NT2/D1 (cell line): ENCODE data around the gene AQR.

Experiments
- DNase-seq: peaks from one replicate; pipeline ENCODE4 v3.0.0-alpha.2; 2011; ENCODE audit warnings: low read depth, low spot score
- H3K27me3 ChIP-seq: 2 replicates; pipeline ENCODE4 v1.6.0; 2011; ENCODE audit warnings: mild to moderate bottlenecking; ENCODE audit not compliant: insufficient read length, insufficient read depth
- H3K36me3 ChIP-seq: 2 replicates; pipeline ENCODE4 v1.6.1; 2011; ENCODE audit warnings: mild to moderate bottlenecking, low read length, mixed read lengths; ENCODE audit not compliant: insufficient read depth, insufficient read length
- H3K4me1 ChIP-seq: 2 replicates; pipeline ENCODE4 v1.5.1; 2011; ENCODE audit not compliant: insufficient read depth, insufficient read length
- H3K4me3 ChIP-seq: 2 replicates; pipeline ENCODE4 v1.5.1; 2011; ENCODE audit warnings: low read depth; ENCODE audit not compliant: insufficient read length
- H3K9ac ChIP-seq: 2 replicates; pipeline ENCODE4 v1.6.0; 2011; ENCODE audit warnings: low read depth; ENCODE audit not compliant: insufficient read length
- H3K9me3 ChIP-seq: 2 replicates; pipeline ENCODE4 v1.5.1; 2011; ENCODE audit warnings: mild to moderate bottlenecking, low read length; ENCODE audit not compliant: insufficient read depth
- SUZ12 ChIP-seq: IDR thresholded peaks from 2 replicates; pipeline ENCODE4 v1.6.1; 2011; ENCODE audit not compliant: insufficient read length, insufficient read depth; ENCODE audit errors: extremely low read depth
- YY1 ChIP-seq: IDR thresholded peaks from 2 replicates; pipeline ENCODE4 v1.6.1; 2011; ENCODE audit not compliant: insufficient read length, insufficient read depth
- ZNF274 ChIP-seq: IDR thresholded peaks from 2 replicates; pipeline ENCODE4 v1.6.1; 2011; ENCODE audit warnings: mild to moderate bottlenecking, low read depth, low read length

The AQR gene

GRCh38 chr15:34853001-34853758 is 116.4 kb downstream of the AQR start:
- TF ChIP-seq YY1, result no peak
- DNase-seq, result no peak
- Histone ChIP-seq H3K36me3 (peaks cover 26% of the 10 kb centered on the region), H3K9ac (no peak overlapping the region), H3K9me3 (no peaks in the 10 kb centered on the region), H3K4me1 (no peaks in the 10 kb centered on the region), H3K4me3 (no peak overlapping the region), H3K27me3 (no peaks in the 10 kb centered on the region)

- Histone ChIP-seq H3K9me3 (no peaks in the 10 kb centered on the region), H3K4me3 (no peak overlapping the region), H3K9ac (no peak overlapping the region), H3K27me3 (no peaks in the 10 kb centered on the region), H3K4me1 (no peaks in the 10 kb centered on the region), H3K36me3 (peaks cover 19% of the 10 kb centered on the region)
- TF ChIP-seq YY1, result no peak
- TF ChIP-seq SUZ12, result no peak
- no peak for TF ChIP-seq ZNF274
- no peak for DNase-seq
Observed at GRCh38 chr15:34851751-34852150, 117.8 kb downstream of the AQR start.

DNA sequence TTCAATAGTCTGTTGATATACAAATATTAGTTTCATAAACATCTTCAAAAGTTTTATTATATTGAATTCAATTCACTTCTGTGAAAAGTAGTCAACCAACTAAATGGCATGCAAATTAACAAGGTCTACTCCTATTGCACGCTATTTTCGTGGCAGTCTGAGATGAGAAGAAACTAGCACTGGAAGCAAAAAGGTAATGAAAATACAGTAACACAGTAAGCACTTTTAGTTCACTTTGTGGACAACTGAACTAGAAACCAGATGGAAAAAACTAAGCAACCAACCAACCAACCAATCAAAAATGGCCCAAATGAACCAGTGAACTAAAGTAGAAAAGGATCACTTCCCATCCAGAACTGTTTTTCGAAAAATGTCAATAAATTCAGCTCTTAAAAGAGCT is 118.5 kb downstream of the AQR start:
- no peak overlapping the region for H3K4me3 ChIP-seq
- H3K27me3 ChIP-seq, result no peaks in the 10 kb centered on the region
- DNase-seq, result no peak
- TF ChIP-seq ZNF274 (no peak), YY1 (no peak), SUZ12 (no peak)
- H3K4me1 ChIP-seq, result no peaks in the 10 kb centered on the region
- H3K9ac ChIP-seq, result no peak overlapping the region
- H3K36me3 ChIP-seq, result peaks cover 13% of the 10 kb centered on the region
- no peaks in the 10 kb centered on the region for H3K9me3 ChIP-seq

DNA sequence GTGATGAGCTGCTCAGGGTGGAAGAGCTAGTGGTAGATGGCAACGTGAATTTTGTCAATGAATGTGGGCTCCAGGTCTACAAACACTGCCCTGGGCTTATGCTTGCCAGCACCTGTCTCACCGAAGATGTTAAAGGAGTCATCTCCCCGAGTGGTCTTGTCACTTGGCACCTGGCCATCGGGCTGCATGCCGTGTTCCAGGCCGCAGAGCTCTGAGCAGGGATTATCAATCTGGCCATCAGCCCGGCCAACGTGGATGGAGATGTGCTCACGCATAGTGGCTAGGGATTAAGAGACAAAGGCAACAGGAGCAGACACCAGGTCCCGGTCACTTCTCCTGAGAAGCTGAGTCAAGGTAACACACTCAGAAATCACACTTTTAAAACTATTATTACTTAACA is 119.4 kb downstream of the AQR start:
- Histone ChIP-seq H3K27me3 (no peaks in the 10 kb centered on the region), H3K9me3 (no peaks in the 10 kb centered on the region), H3K9ac (no peak overlapping the region), H3K4me1 (no peaks in the 10 kb centered on the region), H3K36me3 (peaks cover 5% of the 10 kb centered on the region), H3K4me3 (no peak overlapping the region)
- TF ChIP-seq SUZ12 (no peak), ZNF274 (no peak), YY1 (no peak)
- DNase-seq, result no peak

DNA sequence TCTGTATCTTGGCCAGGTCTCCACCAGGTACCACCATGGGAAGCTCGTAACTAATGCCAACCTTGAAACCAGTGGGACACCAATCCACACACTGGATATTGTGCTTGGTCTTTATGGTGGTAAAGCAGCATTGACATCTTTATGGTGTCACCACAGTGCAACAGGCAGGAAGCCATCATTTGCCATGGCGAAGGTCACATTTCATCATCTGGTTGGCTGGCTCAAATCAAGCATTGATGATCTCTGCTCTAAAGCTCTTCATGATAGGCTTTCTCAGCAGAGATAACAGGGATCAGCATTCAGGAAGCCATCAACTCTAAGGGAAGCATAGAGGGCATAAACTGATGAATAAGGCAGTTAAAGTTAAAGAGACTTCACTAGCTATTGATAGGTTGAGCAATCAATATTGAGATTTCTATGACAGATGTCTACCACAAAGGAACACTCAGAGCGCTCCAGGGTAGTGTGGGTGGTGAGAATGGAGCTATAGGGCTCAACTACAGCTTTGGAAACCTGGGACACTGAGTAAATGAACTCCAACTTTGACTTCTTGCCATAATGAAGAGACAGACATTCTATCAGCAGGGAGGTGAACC is 120.1 kb downstream of the AQR start:
- no peaks in the 10 kb centered on the region for H3K9me3 ChIP-seq
- no peaks in the 10 kb centered on the region for H3K4me1 ChIP-seq
- TF ChIP-seq ZNF274 (no peak), SUZ12 (no peak), YY1 (no peak)
- DNase-seq, result no peak
- no peak overlapping the region for H3K4me3 ChIP-seq
- no peak overlapping the region for H3K9ac ChIP-seq
- no peaks in the 10 kb centered on the region for H3K27me3 ChIP-seq
- H3K36me3 ChIP-seq, result no peaks in the 10 kb centered on the region

DNA sequence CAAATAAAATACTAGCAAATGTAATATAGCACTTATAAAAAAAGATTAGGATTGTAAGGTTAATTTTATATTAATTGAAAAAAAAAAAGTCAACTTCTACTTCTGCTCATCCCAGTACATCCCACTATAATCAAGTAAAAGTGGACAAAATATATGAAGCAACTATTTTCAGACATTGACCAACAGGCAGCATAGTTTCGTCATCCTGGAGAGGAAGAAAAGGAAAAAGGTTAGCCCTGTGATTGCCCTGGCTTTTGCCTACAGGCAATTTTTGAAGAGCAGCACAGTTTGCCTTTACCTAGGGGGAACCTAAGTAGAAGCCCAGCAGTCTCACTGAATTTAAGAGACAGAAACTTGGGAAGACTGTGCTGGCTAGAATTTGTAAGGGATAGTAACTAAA is 121.9 kb downstream of the AQR start:
- H3K4me1 ChIP-seq, result no peaks in the 10 kb centered on the region
- TF ChIP-seq SUZ12 (no peak), ZNF274 (no peak), YY1 (no peak)
- H3K27me3 ChIP-seq, result no peaks in the 10 kb centered on the region
- no peak for DNase-seq
- no peaks in the 10 kb centered on the region for H3K36me3 ChIP-seq
- no peak overlapping the region for H3K9ac ChIP-seq
- no peak overlapping the region for H3K4me3 ChIP-seq
- H3K9me3 ChIP-seq, result no peaks in the 10 kb centered on the region

GRCh38 chr15:34841262-34841725 is 128.2 kb downstream of the AQR start:
- H3K9me3 ChIP-seq, result no peaks in the 10 kb centered on the region
- no peaks in the 10 kb centered on the region for H3K4me1 ChIP-seq
- no peaks in the 10 kb centered on the region for H3K36me3 ChIP-seq
- no peak for TF ChIP-seq SUZ12
- H3K9ac ChIP-seq, result no peak overlapping the region
- no peak for DNase-seq
- no peaks in the 10 kb centered on the region for H3K27me3 ChIP-seq
- no peak overlapping the region for H3K4me3 ChIP-seq
